ENCODE measurements around the gene AATF.
A peak's percentile ranks its signal among the peaks of the same experiment; 100 is the strongest.

The AATF gene

GRCh38 chr17:36989173-36989572 lies 40.4 kb downstream of the AATF start:
- DNase-seq, result no peak

- DNase-seq, result no peak
Measured at GRCh38 chr17:36992701-36993100, 43.9 kb downstream of the AATF start.

- no peak for DNase-seq
Measured at GRCh38 chr17:36993227-36993626, 44.5 kb downstream of the AATF start.

DNA sequence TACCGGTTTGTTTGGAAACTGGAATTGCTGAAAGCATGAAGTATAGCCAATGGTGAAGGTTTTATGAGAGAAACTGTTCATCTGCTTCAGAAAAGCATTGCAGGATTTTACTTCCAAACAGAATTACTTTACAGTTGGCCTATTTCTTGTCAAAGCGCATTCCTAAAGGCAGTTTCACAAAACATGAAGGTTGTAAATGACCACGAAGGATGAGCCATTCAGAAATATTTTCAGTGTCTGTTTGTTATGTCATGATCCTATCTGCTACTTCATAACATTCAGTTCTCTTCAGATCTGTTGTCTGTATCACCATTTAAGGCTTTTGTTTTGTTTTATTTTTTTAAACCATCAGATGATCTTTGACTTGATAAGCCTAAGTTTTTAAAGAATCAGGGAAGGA lies 45.7 kb downstream of the AATF start:
- no peak for DNase-seq

- no peak for DNase-seq
Measured at GRCh38 chr17:36999471-36999870, 50.7 kb downstream of the AATF start.

- DNase-seq, result no peak
Measured at GRCh38 chr17:37016780-37017179, 68.0 kb downstream of the AATF start.

GRCh38 chr17:37017404-37017803 lies 68.7 kb downstream of the AATF start:
- no peak for DNase-seq

DNA sequence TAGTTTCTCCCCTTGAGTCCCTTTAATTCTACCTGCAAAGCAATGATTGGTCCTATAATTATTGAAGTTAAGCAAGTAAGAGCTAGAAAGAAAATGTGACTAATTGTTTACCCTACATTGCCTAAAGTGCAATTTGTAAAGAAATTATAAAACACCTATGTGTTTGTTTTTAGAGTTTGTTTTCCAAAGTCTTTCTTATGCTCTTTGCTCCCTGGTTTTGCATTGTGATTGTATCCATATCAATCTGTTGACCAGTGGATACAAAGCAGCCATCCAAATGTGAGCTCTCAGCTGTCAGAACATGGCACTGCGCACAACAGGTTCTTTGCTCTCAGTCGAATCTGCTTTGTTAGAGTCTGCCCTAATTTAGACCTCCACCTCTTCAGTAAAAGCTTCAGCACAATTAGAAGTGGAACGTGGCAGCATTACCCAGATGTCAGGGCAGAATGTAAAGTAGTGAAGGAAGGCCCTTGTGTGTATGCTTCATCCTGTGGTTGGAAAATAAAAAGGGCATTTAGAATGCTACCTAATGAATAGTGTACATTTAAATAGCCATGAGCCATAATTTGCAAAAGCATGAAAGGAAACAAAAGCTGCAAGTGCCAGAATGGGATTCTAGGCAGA lies 70.5 kb downstream of the AATF start:
- no peak for DNase-seq

GRCh38 chr17:37019741-37020129 lies 71.0 kb downstream of the AATF start:
- no peak for DNase-seq

GRCh38 chr17:37024181-37024637 lies 75.5 kb downstream of the AATF start:
- DNase-seq, result no peak

- DNase-seq, result no peak
Measured at GRCh38 chr17:37025238-37025637, 76.5 kb downstream of the AATF start.

DNA sequence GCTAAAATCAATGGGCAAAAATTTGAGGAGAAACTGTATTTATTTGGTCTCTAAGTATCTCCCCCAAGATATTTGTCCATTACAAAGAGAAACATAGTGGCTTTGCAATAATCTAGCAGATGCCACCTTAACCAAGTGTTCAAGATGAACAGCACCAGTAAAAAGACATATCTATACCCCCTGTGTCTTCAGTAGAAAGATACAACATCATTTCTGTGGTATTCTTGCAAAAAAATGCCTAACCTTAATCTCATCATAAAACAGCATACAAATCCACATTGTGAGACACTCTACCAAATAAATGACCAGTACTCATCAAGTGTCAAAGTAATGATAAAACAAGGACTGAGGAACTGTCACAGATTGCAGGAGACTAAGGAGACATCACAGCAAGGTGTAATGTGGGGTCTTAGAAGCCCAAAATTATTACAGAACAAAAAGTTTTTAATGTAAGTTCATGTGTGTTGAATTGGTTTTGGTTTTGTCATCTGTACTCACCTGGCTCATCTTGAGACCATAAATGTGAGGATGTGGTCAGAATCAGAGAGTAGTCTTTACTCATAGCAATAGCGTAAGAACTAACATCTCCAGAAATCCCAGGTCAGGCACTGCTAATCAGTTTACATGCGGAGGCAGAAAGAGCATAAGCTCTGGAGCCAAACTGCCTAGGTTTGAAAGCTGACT lies 77.2 kb downstream of the AATF start:
- DNase-seq, result no peak

DNA sequence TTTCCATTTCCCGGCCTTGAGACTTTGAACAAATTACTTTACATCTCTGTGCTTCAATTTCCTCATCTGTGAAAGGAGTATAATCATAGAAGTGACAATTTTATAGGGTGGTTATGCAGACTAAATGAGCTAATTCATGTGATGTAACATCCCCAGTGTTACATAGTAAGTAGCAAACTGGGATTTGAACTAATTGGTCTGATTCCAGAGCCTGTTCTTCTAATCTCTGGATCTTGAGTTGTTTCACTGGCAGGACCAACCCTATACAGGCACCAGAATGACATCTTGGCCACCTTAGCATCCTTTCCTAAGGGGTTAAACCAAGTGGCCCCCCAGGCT lies 77.7 kb downstream of the AATF start:
- no peak for DNase-seq

- no peak for DNase-seq
Measured at GRCh38 chr17:37028040-37028439, 79.3 kb downstream of the AATF start.

- no peak for DNase-seq
Measured at GRCh38 chr17:37031493-37032083, 82.8 kb downstream of the AATF start.

DNA sequence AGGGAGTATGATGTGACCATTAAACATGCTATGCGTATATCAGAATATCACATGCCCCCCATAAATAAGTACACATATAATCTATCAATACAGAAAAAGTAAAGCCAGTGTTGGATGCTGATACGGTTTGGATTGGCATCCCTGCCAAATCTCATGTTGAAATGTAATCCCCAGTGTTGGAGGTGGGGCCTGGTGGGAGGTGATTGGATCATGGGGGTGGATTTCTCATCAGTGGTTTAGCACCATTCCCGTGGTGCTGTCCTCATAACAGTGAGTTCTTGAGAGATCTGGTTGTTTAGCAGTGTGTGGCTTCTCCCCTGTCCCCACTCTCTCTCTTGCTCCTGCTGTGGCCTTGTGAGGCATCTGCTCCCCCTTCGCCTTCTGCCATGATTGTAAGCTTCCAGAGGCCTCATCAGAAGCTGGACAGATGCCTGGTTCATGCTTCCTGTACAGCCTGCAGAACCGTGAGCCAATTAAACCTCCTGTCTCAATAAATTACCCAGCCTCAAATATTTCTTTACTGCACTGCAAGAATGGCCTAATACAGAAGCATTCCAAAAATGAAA lies 88.9 kb downstream of the AATF start:
- no peak for DNase-seq

GRCh38 chr17:37039269-37039668 lies 90.5 kb downstream of the AATF start:
- no peak for DNase-seq

DNA sequence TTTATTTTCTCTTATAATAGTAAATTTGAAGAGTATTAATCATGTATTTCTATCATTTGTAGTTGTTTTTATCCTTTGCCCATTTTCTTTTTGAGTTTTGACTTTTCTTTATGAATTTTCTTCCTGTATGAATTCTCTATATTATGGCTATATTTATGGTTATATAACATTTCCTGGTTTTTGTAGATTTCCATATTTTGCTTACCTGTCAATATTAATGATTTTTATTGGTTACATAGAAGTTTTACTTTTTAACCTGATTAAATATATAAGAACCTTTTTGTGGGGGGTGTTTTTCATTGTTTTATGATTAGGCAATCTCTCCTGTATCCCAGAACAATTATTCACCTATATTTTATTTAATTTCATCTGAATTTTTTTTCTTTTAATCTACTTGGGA lies 93.2 kb downstream of the AATF start:
- no peak for DNase-seq

DNA sequence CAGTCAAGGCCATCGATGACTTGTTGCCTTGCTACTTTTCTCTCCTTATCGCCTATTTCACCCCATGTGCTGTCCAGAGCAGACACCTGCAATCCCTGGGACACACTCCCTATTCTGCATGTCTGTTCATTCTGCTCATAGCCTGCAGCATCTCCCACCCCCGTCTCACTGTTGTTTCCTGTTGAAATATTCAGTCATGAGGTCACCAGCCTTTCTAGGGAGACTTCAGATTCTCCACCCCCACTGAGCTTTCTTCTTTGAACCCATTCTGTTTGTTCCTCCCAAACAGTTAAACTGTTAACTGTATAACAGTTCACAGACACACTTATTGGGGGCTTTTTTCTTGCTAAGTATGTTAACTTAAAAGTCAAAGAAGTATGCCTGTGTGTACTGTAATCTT lies 94.4 kb downstream of the AATF start:
- DNase-seq, result no peak

DNA sequence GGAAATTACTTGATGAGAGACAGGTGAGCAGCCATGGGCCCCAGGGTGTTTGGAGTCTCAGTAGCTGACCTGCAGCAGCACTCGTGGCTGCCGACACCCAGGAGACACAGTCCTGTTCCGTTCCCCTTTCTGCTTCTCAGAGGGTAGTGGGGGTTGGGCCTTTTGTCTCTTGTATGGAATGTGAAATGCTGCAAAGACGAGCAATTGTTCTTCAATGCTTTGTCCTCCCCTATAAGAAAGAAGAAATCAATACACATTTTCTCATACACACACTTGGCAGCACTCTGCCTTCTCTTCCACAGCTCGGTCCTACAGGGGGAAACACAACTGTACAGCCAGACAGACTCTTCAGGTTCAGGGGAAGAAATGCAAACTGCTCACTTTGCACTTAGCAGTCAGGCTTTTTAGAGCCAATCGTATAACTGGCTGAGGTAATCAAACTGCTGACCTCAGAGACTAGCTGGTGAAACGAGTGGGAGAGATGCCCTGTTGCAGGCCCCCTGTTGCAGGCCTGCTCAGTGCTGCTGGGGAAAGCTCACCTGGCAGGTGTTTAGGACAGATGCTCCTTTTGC lies 96.7 kb downstream of the AATF start:
- DNase-seq, result no peak

DNA sequence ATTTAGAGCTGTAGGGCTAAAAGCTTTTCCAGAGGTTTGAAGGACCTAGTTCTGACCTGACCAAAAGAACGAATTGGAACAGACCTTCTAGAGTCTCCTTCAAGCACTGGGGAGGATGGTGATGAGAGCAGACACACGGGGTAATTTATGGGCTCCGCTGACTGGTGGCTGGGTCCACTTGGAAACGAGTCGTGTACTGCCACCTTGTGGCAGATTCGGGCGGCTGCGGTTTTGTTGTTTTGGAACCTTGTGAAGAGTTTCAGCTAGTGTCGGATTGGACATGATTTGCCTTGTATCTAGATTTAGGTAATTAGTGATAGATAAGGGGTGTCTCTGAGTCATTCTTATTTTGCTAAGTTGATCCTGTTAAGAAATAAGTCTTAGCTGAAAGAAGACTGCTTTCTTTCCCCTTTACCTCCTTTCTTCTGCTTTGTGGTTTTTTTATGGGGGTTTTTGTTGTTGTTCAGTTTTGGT lies 98.9 kb downstream of the AATF start:
- DNase-seq, result peak; percentile 77

DNA sequence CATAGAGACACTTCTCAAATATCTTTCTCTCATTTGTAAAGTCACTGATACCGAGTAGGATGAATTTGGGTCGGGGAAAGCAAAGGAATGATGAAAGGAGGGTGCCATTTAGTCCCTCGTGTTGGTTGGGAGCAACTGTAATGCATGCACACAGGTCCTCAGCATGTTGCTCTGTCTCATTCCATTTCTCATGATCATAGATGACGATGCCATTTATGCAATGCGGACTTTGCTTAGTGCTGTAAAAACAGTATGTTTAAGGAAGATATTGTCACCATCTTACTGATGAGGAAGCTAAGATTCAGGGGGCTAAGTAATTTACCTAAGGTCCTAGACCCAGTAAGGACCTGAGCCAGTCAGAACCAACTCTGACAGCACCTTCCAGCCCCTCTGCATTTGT lies 100.1 kb downstream of the AATF start:
- DNase-seq, result no peak

- DNase-seq, result no peak
Measured at GRCh38 chr17:37050920-37051319, 102.2 kb downstream of the AATF start.

- no peak for DNase-seq
Measured at GRCh38 chr17:37051381-37051780, 102.6 kb downstream of the AATF start.

Data from activated CD4-positive, alpha-beta T cell treated with anti-CD3 and anti-CD28 coated beads, Interleukin-2, amount 50 U/mL, for 1 hour (primary cell).